ENCODE results near the gene AREL1.
"Not testable (repeated sequence)": the region's sequence is repeated elsewhere in the genome, so short reads cannot be mapped to it uniquely, and the experiment has no call there.

The AREL1 gene

GRCh38 chr14:74712499-74713394 is at the start of gene AREL1, which contains the start of gene FCF1:
Gene AREL1 (minus strand): TSS chr14:74713080. CDS start chr14:74685615, 27,465 bp downstream.
Gene FCF1 (plus strand): TSS chr14:74713144. CDS start chr14:74713198, 54 bp downstream.
- DNase-seq: no peak

- not testable (repeated sequence) for DNase-seq
Observed at GRCh38 chr14:74758505-74758904, 45.6 kb upstream of the AREL1 start.

GRCh38 chr14:74756326-74756725 is 43.4 kb upstream of the AREL1 start:
- no peak for DNase-seq

GRCh38 chr14:74754899-74755298 is 42.0 kb upstream of the AREL1 start:
- DNase-seq: no peak

GRCh38 chr14:74754157-74754556 is 41.3 kb upstream of the AREL1 start:
- DNase-seq: no peak

- peak; percentile 21 for DNase-seq
Observed at GRCh38 chr14:74747237-74747636, 34.4 kb upstream of the AREL1 start.

- no peak for DNase-seq
Observed at GRCh38 chr14:74739293-74740030, 26.6 kb upstream of the AREL1 start.

- no peak for DNase-seq
Observed at GRCh38 chr14:74737753-74738325, 25.0 kb upstream of the AREL1 start.

- no peak for DNase-seq
Observed at GRCh38 chr14:74735125-74735524, 22.2 kb upstream of the AREL1 start.

GRCh38 chr14:74733221-74733620 is 20.3 kb upstream of the AREL1 start:
- no peak for DNase-seq

GRCh38 chr14:74732387-74732786 is 19.5 kb upstream of the AREL1 start:
- DNase-seq: no peak

GRCh38 chr14:74723134-74723533 is 10.3 kb upstream of the AREL1 start:
- no peak for DNase-seq

GRCh38 chr14:74720526-74720925 is 7.6 kb upstream of the AREL1 start:
- no peak for DNase-seq

GRCh38 chr14:74713395-74713735 is 485 bp upstream of the AREL1 start:
- DNase-seq: no peak

- DNase-seq: no peak
Observed at GRCh38 chr14:74711651-74712050, 1.2 kb downstream of the AREL1 start.

GRCh38 chr14:74710480-74710879 is 2.4 kb downstream of the AREL1 start:
- no peak for DNase-seq

GRCh38 chr14:74705613-74706500 is 7.0 kb downstream of the AREL1 start:
- DNase-seq: no peak

- DNase-seq: no peak
Observed at GRCh38 chr14:74704656-74705055, 8.2 kb downstream of the AREL1 start.

GRCh38 chr14:74703043-74703442 is 9.8 kb downstream of the AREL1 start:
- DNase-seq: no peak

- DNase-seq: no peak
Observed at GRCh38 chr14:74702293-74702692, 10.6 kb downstream of the AREL1 start.

- DNase-seq: no peak
Observed at GRCh38 chr14:74698465-74698864, 14.4 kb downstream of the AREL1 start.

- no peak for DNase-seq
Observed at GRCh38 chr14:74697976-74698375, 14.9 kb downstream of the AREL1 start.

- DNase-seq: no peak
Observed at GRCh38 chr14:74697543-74697942, 15.3 kb downstream of the AREL1 start.

Data from NCI-H82 (cell line).